Activated T-helper 2 cell treated with anti-CD3 and anti-CD28 coated beads, Interferon-gamma antibody, Interleukin-2, Interleukin-4, amounts not matched to agents 10 μg/mL and 5 μg/mL and 100 μg/mL, durations not matched to agents 14 hours and 24 hours and 36 hours (primary cell): ENCODE data around the gene SLC51A. TPM values are rescaled to one million over a fixed set of nuclear protein-coding genes. Genes with fewer than 3 reads are reported as not detected.
A peak's percentile ranks its signal among the peaks of the same experiment; 100 is the strongest.
"Not testable (repeated sequence)": the region's sequence is repeated elsewhere in the genome, so short reads cannot be mapped to it uniquely, and the experiment has no call there.

Source experiments
- DNase-seq: peaks from one replicate; pipeline ENCODE4 v3.0.0; 2021; ENCODE audit warnings: low spot score
- H3K27ac Mint-ChIP-seq: one replicate; pipeline ENCODE4 v1.8.0; 2021; ENCODE audit warnings: mixed read lengths
- H3K27me3 Mint-ChIP-seq: one replicate; pipeline ENCODE4 v1.8.0; 2021; ENCODE audit warnings: low read depth, mixed read lengths
- H3K36me3 Mint-ChIP-seq: one replicate; pipeline ENCODE4 v1.8.0; 2021; ENCODE audit warnings: low read depth, mixed read lengths
- H3K4me1 Mint-ChIP-seq: one replicate; pipeline ENCODE4 v1.8.0; 2021; ENCODE audit warnings: low read depth, mixed read lengths
- H3K4me3 Mint-ChIP-seq: one replicate; pipeline ENCODE4 v1.8.0; 2021; ENCODE audit warnings: low read depth, mild to moderate bottlenecking, moderate library complexity, mixed read lengths
- H3K9me3 Mint-ChIP-seq: one replicate; pipeline ENCODE4 v1.8.0; 2021; ENCODE audit warnings: mixed read lengths
- intact Hi-C: fragments of 100-400 bp; cut with micrococcal nuclease; formaldehyde crosslinking; loops from one replicate; pipeline ENCODE4 v1.15.1; 2023
- total RNA-seq: library from RNA; stranded (reverse); gene quantifications from 2 replicates; pipeline ENCODE4 v1.2.3, GENCODE V29; 2022

SLC51A gene
- not detected in 2 replicates for total RNA-seq

DNA sequence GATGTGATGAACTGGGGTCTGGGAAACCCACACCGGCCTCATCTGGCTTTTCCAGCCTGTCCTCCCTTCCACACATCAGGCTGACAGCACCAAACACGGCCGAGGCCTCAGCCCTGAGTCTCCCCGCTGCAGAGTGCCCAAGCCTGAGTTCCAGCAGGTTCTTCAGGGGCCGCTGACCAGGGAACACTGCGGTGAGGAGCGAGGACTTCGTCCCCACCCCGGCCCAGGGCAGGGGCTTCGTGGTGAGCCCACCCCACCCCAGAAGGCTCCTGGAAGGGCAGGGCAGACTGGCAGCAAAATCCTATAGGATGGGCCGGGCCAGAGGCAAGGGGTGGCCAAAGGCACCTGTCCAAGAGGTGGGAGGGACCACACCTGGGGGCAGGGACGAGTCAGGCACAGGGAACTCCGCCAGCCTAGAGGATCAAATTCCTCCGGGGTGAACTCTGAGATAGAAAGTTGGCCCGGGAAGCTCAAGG, at the start of gene SLC51A:
TSS of gene SLC51A (plus strand) at position 446 of the 476 bp plus-strand sequence. CDS start 179 bp downstream, outside the sequence.
- intact Hi-C loops: no loop called here
- Mint-ChIP-seq H3K27me3 (no peaks in the 10 kb centered on the region), H3K4me1 (peaks cover 12% of the 10 kb centered on the region), H3K27ac (peak within 1 kb of the TSS; percentile 7), H3K9me3 (no peaks in the 10 kb centered on the region), H3K4me3 (peak within 1 kb of the TSS; percentile 1), H3K36me3 (no peaks in the 10 kb centered on the region)
- DNase-seq: no peak

- Mint-ChIP-seq H3K4me3 (no peak overlapping the region), H3K9me3 (no peaks in the 10 kb centered on the region), H3K36me3 (no peaks in the 10 kb centered on the region), H3K27me3 (no peaks in the 10 kb centered on the region), H3K4me1 (peaks cover 4% of the 10 kb centered on the region), H3K27ac (peak overlapping the region; percentile 20)
- DNase-seq: no peak
- intact Hi-C loops: no loop called here
Measured at GRCh38 chr3:196166741-196167140, 49.6 kb upstream of the SLC51A start.

DNA sequence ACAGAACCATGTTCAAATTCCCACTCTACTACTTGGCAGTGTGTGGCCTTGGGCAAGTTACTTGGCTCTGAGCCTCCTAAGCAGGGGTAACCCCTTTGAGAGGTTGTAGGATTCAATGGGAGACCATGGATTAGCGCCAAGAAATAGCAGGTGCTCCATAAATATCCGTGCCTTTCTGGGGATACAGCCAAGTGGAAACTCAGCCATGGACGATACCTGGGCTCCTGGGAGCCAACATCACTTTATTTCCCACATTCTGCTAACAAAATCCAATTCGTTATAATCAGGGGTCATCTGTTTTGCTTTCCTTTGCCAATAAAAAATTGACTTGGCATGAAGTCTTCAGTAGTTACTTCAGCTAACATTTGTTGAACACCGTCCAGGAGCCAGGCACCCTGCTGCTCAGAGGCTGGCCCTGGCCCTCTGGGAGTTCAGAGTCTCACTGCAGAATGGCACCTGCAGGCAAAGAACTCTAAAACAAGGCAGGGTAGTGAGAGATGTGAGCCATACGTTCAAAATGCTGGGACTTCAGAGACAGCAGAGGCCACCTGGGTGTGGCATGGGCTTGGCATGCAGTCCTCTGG, 47.4 kb upstream of the SLC51A start:
- no peak overlapping the region for H3K4me3 Mint-ChIP-seq
- no peaks in the 10 kb centered on the region for H3K27me3 Mint-ChIP-seq
- H3K36me3 Mint-ChIP-seq: no peaks in the 10 kb centered on the region

GRCh38 chr3:196169836-196170240, 46.5 kb upstream of the SLC51A start:
- Mint-ChIP-seq H3K9me3 (no peaks in the 10 kb centered on the region), H3K4me1 (peaks cover 6% of the 10 kb centered on the region), H3K36me3 (no peaks in the 10 kb centered on the region), H3K4me3 (no peak overlapping the region), H3K27ac (no peak overlapping the region), H3K27me3 (no peaks in the 10 kb centered on the region)
- DNase-seq: no peak
- intact Hi-C loops: no loop called here

More for the DNA sequence above, 47.4 kb upstream of the SLC51A start:
- Mint-ChIP-seq H3K9me3 (no peaks in the 10 kb centered on the region), H3K27ac (no peak overlapping the region), H3K4me1 (peaks cover 4% of the 10 kb centered on the region)
- no peak for DNase-seq
- intact Hi-C loops: no loop called here

DNA sequence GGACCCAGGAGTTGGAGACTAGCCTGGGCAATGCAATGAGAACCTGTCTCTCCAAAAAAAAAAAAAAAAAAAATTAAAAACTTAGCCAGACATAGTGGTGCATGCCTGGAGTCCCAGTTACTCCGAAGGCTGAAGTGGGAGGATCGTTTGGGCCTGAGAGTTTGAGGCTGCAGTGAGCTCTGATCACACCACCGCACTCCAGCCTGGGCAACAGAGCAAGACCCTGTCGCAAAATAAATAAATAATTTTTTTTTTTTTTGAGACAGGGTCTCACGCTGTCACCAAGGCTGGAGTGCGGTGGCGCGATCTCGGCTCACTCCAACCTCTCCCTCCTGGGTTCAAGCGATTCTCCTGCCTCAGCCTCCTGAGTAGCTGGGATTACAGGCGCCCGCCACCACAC, 46.0 kb upstream of the SLC51A start:
- H3K4me1 Mint-ChIP-seq, H3K9me3 Mint-ChIP-seq, intact Hi-C loops, H3K27me3 Mint-ChIP-seq, H3K4me3 Mint-ChIP-seq, H3K36me3 Mint-ChIP-seq, H3K27ac Mint-ChIP-seq, DNase-seq: not testable (repeated sequence)

- intact Hi-C loops: no loop called here
Measured at GRCh38 chr3:196174652-196175051, 41.7 kb upstream of the SLC51A start.

DNA sequence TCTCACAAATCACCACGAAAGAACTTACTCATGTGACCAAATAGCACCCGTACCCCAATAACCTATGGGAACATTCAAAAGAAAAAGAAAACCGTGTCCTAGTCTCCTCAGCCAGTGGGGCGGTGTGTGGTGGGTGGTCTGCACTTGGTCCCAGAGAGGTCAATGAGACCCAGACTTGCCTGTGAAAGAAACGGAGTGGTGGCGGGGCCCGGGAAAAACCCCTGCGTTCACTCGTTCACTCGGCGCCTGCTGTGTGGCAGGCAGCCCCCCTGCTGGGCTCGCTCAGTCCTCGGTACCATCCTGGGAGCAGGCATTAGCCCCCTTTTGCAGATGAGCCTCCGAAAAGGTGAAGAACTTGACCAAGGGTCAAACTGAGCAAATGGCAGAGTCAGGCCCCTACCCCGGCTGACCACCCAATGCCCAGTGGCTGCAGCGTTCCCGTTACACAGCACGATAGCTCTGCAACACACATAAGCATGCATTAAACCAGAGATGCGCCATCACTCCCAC, 41.2 kb upstream of the SLC51A start:
- no peaks in the 10 kb centered on the region for H3K36me3 Mint-ChIP-seq
- H3K27me3 Mint-ChIP-seq: no peaks in the 10 kb centered on the region
- H3K9me3 Mint-ChIP-seq: no peaks in the 10 kb centered on the region
- H3K27ac Mint-ChIP-seq: no peak overlapping the region
- no peak overlapping the region for H3K4me3 Mint-ChIP-seq
- H3K4me1 Mint-ChIP-seq: peaks cover 20% of the 10 kb centered on the region
- DNase-seq: no peak
- intact Hi-C loops: no loop called here

More at GRCh38 chr3:196174652-196175051, 41.7 kb upstream of the SLC51A start:
- H3K4me3 Mint-ChIP-seq: no peak overlapping the region
- DNase-seq: no peak
- peaks cover 15% of the 10 kb centered on the region for H3K4me1 Mint-ChIP-seq
- no peaks in the 10 kb centered on the region for H3K9me3 Mint-ChIP-seq
- H3K27me3 Mint-ChIP-seq: no peaks in the 10 kb centered on the region
- no peaks in the 10 kb centered on the region for H3K36me3 Mint-ChIP-seq
- H3K27ac Mint-ChIP-seq: no peak overlapping the region

DNA sequence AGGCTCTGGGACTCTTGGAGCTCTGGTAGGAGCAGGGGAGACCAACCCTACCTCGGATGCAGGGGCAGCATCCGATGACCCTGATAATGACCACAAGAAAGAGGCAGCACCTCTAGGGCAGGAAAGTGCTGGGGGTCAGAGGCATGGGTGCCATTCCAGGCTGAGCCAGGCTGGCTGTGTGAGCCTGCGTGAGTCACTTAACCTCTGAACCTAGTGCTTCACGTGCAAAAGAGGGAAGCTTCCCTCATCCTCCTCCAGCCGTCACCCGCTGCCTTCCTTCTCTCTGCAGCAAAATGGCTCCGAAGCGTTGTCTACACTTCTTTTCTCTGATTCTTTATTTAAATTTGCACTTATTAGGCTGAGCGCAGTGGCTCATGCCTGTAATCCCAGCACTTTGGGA, 40.6 kb upstream of the SLC51A start:
- Mint-ChIP-seq H3K36me3 (no peaks in the 10 kb centered on the region), H3K27ac (no peak overlapping the region), H3K4me3 (no peak overlapping the region), H3K27me3 (no peaks in the 10 kb centered on the region), H3K9me3 (no peaks in the 10 kb centered on the region), H3K4me1 (peaks cover 24% of the 10 kb centered on the region)
- no peak for DNase-seq
- intact Hi-C loops: no loop called here

- H3K36me3 Mint-ChIP-seq: no peaks in the 10 kb centered on the region
- intact Hi-C loops: no loop called here
- peaks cover 38% of the 10 kb centered on the region for H3K4me1 Mint-ChIP-seq
- no peak for DNase-seq
- H3K4me3 Mint-ChIP-seq: no peak overlapping the region
- H3K27ac Mint-ChIP-seq: peak overlapping the region; percentile 68
- H3K27me3 Mint-ChIP-seq: no peaks in the 10 kb centered on the region
- no peaks in the 10 kb centered on the region for H3K9me3 Mint-ChIP-seq
Measured at GRCh38 chr3:196177567-196177966, 38.8 kb upstream of the SLC51A start.

- Mint-ChIP-seq H3K9me3 (no peaks in the 10 kb centered on the region), H3K36me3 (no peaks in the 10 kb centered on the region), H3K27ac (peak overlapping the region; percentile 68), H3K4me3 (peak overlapping the region; percentile 37), H3K4me1 (peaks cover 41% of the 10 kb centered on the region), H3K27me3 (no peaks in the 10 kb centered on the region)
- DNase-seq: no peak
- intact Hi-C loops: loop anchor here (2.0 kb wide), 1 partner anchor 271 kb away; no protein-coding TSS in a partner anchor
Measured at GRCh38 chr3:196177967-196178366, 38.4 kb upstream of the SLC51A start.

GRCh38 chr3:196178993-196179379, 37.3 kb upstream of the SLC51A start:
- Mint-ChIP-seq H3K4me1 (peaks cover 51% of the 10 kb centered on the region), H3K27ac (peak overlapping the region; percentile 98), H3K36me3 (no peaks in the 10 kb centered on the region), H3K27me3 (no peaks in the 10 kb centered on the region), H3K4me3 (peak overlapping the region; percentile 67), H3K9me3 (no peaks in the 10 kb centered on the region)
- DNase-seq: no peak
- intact Hi-C loops: loop anchor here (1.0 to 2.0 kb wide), 3 partner anchors 67 to 272 kb away; partner anchors contain the start of gene TFRC

DNA sequence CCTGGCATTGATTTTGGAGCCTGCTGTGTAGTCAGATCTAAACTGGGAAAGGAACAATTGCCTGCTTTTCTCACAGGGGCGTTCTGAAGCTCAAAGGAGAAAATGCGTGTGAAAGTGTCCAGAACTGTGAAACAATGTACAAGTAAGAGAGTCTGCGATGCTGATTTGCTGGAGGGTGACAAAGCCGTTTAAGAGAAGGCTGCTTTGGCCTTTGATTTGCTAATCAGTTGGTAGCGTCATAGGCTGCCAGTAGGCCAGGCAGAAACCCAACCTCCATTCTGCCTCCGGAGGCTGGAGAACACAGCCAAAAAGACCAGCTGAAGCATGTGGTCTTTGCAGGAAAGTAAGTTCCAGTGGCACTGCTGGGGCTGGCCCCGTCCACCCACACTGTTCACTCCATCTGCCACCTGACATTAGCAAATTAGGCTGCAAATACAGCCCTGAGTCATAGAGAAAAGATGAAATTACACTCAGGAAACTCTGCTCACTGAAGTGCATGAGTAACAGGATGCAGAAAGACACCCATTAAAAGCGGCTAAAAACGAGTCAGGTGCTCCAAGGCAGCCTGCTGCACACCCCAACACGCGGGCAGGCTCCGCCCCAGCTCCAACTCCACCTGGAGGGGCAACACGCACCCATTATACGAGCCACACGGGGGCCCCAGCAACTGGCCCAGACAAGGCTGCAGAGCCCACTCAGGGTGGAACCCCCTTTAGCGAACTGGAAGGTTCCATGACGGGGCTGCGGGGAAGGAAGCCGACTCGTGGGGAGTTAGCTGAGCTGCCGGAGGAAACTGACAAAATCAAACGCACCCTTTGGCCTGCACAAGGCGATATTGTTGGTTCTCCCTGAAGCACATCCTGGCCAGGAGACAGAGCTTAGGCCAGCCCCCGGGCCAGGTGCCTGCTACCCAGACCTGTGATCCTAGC, 36.7 kb upstream of the SLC51A start:
- Mint-ChIP-seq H3K27ac (peak overlapping the region; percentile 98), H3K36me3 (no peaks in the 10 kb centered on the region), H3K4me3 (peak overlapping the region; percentile 67), H3K4me1 (peaks cover 52% of the 10 kb centered on the region), H3K27me3 (no peaks in the 10 kb centered on the region), H3K9me3 (no peaks in the 10 kb centered on the region)
- DNase-seq: peak; percentile 81
- intact Hi-C loops: loop anchor here (1.0 to 10.0 kb wide), 4 partner anchors 67 to 485 kb away; partner anchors contain the start of gene TFRC
